Suprapubic skin (tissue), 4 donors: ENCODE results near the gene CABLES2. TPM values are rescaled to one million over a fixed set of nuclear protein-coding genes. Genes with fewer than 3 reads are reported as not detected.

Source experiments
- DNase-seq, 2 donors: peaks; one replicate each; pipeline ENCODE4 v3.0.0-alpha.2; 2019; ENCODE audit warnings: low spot score in 2 of 2
- H3K27ac ChIP-seq: fragments of 200-600 bp; sonication (generic); one replicate; pipeline ENCODE4 v1.5.1; 2019
- H3K27me3 ChIP-seq: fragments of 200-600 bp; sonication (generic); one replicate; pipeline ENCODE4 v1.5.1; 2019
- H3K36me3 ChIP-seq: fragments of 200-600 bp; sonication (generic); one replicate; pipeline ENCODE4 v1.5.1; 2019
- H3K4me1 ChIP-seq: fragments of 200-600 bp; sonication (generic); one replicate; pipeline ENCODE4 v1.5.1; 2019
- H3K4me3 ChIP-seq: fragments of 200-600 bp; sonication (generic); one replicate; pipeline ENCODE4 v1.5.1; 2019; ENCODE audit warnings: mild to moderate bottlenecking
- H3K9me3 ChIP-seq: fragments of 200-600 bp; sonication (generic); one replicate; pipeline ENCODE4 v1.5.1; 2019
- EP300 ChIP-seq: sonication (generic); formaldehyde crosslinking; IDR thresholded peaks from one replicate; pipeline ENCODE4 v1.6.1; 2017; ENCODE audit warnings: antibody characterized with exemption
- POLR2A ChIP-seq, 2 donors: fragments of 450-650 bp; IDR thresholded peaks; one replicate each; pipeline ENCODE4 v1.6.1; 2017; ENCODE audit warnings: antibody characterized with exemption in 2 of 2, mild to moderate bottlenecking in 2 of 2, moderate library complexity in 2 of 2
- POLR2AphosphoS5 ChIP-seq, 3 donors: sonication (generic); formaldehyde crosslinking; IDR thresholded peaks; one replicate each; pipeline ENCODE4 v1.6.1; 2017; ENCODE audit warnings: antibody characterized with exemption in 3 of 3
- WGBS: methylation state at CpG from one replicate; pipeline ENCODE4 v1.1.5; 2018; 5-methylcytosine and 5-hydroxymethylcytosine counted together
- total RNA-seq, 4 donors: library from RNA; depleted of rRNA; stranded (reverse); fragments of >200 nt; gene quantifications; one replicate each; pipeline ENCODE4 v1.1.0, GENCODE V29; 2016
- TF ChIP-seq, protein P1 (sequence below), 2 donors: fragments of 200-600 bp in 1 of 2; fragments of 450-650 bp in 1 of 2; sonication (generic) in 1 of 2; IDR thresholded peaks; one replicate each; pipeline ENCODE4 v1.5.1; 2016 to 2019; ENCODE audit warnings: antibody characterized with exemption in 2 of 2, mild to moderate bottlenecking in 1 of 2, moderate library complexity in 1 of 2

CABLES2 gene
- total RNA-seq, 4 donors from 2014 or later = 3.8 to 7.2 (median 4.5) TPM

DNA sequence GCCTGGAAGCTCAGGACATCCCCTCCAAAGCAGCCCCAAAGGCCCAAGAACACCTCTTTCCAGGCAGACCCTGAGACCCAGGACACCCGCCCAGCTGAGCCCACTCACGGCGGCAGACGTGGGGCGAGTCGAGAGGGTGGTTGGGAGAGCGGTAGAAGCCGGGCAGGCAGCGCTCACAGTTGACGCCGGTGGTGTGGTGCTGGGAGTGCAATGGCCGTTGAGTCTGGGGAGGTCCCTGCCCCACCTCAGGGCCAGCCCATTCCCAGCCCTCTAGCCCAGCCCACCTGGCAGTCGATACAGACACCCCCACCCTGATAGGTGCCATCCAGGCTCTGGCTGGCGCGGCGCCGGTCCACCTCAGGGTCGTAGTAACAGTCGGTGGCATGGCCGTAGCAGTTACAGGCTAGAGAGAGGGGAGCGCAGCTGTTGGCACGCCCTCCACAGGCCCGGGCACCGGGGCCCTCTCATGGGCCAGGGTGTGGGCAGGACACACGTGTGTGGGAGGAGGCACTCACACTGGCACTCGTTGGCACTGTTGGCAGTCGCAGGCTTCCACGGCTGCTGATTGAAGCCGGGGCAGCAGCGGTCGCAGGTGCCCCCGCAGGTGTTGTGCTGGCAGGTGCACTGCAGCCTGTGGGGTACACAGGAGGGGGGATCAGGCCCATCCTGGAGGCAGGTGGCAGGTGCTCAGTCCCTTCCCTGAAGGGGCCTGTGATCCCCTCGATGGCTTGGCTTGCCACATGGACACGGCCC, 60.5 kb downstream of the CABLES2 start:
- Histone ChIP-seq H3K4me3 (no peak overlapping the region), H3K4me1 (peaks cover 19% of the 10 kb centered on the region), H3K36me3 (peaks cover 37% of the 10 kb centered on the region), H3K27ac (no peak overlapping the region), H3K27me3 (no peaks in the 10 kb centered on the region), H3K9me3 (no peaks in the 10 kb centered on the region)
- WGBS = 72% methylated on average over 23 of the region's 34 CpGs
- no peak for TF ChIP-seq EP300
- no peak for DNase-seq

DNA sequence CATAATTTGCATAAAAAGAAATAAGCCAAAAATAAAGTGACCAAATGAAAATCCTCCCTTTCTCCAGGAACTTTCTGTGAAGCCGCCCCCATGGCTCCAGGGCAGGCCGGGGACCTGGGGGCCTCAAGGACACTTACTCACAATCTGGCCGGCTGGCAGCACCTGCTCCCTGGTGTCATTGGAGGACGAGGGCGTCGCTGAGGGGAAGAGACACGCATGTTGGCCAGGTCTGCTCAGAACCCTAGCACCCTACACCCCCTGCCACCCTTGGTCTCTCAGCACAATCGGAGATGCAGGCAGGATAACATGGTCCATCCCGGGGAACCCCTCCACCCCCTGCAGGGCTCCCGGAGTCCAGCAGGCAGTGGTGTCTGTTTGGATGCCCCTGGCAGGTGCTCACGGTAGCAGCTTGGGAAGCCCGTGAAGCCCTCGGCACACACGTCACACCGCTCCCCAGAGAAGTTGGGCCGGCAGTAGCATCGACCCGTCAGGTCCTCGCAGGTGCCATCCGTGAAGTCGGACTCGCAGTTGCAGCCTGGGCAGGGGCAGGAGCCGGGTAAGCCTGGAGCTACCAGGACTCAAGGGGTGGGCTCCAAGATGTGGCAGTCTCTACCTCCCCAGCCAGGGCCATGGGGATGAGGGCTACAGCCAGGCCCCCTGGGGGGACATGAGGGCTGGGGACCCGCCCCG, 61.3 kb downstream of the CABLES2 start:
- TF ChIP-seq POLR2AphosphoS5 (IDR thresholded peaks at IDR 0.05) (no peak), POLR2A (IDR thresholded peaks at IDR 0.05) (no peak), EP300 (no peak)
- TF ChIP-seq, protein P1, sequence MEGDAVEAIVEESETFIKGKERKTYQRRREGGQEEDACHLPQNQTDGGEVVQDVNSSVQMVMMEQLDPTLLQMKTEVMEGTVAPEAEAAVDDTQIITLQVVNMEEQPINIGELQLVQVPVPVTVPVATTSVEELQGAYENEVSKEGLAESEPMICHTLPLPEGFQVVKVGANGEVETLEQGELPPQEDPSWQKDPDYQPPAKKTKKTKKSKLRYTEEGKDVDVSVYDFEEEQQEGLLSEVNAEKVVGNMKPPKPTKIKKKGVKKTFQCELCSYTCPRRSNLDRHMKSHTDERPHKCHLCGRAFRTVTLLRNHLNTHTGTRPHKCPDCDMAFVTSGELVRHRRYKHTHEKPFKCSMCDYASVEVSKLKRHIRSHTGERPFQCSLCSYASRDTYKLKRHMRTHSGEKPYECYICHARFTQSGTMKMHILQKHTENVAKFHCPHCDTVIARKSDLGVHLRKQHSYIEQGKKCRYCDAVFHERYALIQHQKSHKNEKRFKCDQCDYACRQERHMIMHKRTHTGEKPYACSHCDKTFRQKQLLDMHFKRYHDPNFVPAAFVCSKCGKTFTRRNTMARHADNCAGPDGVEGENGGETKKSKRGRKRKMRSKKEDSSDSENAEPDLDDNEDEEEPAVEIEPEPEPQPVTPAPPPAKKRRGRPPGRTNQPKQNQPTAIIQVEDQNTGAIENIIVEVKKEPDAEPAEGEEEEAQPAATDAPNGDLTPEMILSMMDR (IDR thresholded peaks at IDR 0.05) = no peak
- H3K27me3 ChIP-seq = no peaks in the 10 kb centered on the region
- no peak for DNase-seq
- H3K4me1 ChIP-seq = peaks cover 11% of the 10 kb centered on the region
- H3K27ac ChIP-seq = no peak overlapping the region
- H3K4me3 ChIP-seq = no peak overlapping the region
- WGBS = 94% methylated on average over 7 of the region's 25 CpGs
- H3K36me3 ChIP-seq = peaks cover 38% of the 10 kb centered on the region
- H3K9me3 ChIP-seq = no peaks in the 10 kb centered on the region

DNA sequence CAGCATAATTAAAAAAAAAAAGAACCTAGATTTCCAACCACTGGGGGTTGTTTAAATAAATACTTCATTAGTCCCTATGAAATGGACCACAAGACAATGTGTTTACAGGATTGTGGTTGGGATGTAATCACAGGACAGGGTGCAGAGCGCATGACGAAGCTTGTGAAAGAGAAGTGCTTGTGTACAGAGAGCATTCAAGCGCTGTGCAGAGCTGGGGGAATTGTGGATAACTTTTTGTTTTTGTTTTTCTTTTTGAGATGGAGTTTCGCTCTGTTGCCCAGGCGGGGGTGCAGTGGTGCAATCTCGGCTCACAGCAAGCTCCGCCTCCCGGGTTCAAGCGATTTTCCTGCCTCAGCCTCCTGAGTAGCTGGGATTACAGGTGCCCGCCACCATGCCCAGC, 62.3 kb downstream of the CABLES2 start:
- DNase-seq = no peak

DNA sequence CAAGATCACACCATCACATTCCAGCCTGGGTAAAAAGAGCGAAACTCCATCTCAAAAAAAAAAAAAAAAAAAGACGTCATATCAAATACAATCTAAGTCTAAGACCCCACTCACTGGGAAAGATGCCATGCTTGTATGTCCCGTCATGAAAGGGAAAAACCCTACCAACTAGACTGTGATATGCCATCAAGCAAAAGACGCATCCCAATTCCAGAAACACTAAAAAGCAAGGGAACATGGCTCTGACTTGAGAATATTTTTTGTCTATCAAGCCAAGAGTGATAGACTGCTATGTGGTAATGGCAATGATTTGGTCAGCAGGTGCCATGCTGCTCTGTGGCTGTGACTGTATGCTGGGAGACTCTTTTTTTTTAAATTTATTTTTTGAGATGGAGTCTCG, 63.0 kb downstream of the CABLES2 start:
- Histone ChIP-seq H3K4me1 (no peaks in the 10 kb centered on the region), H3K9me3 (no peaks in the 10 kb centered on the region), H3K27ac (no peak overlapping the region), H3K27me3 (no peaks in the 10 kb centered on the region), H3K4me3 (no peak overlapping the region), H3K36me3 (peaks cover 52% of the 10 kb centered on the region)
- TF ChIP-seq EP300 (no peak), POLR2A (IDR thresholded peaks at IDR 0.05) (no peak), POLR2AphosphoS5 (IDR thresholded peaks at IDR 0.05) (no peak)
- TF ChIP-seq, protein P1 (IDR thresholded peaks at IDR 0.05) = no peak
- DNase-seq = no peak
- WGBS = 90% methylated on average over 5 of the region's 5 CpGs

More for the DNA sequence above, 62.3 kb downstream of the CABLES2 start:
- Histone ChIP-seq H3K36me3 (peaks cover 47% of the 10 kb centered on the region), H3K4me3 (no peak overlapping the region), H3K27ac (no peak overlapping the region), H3K9me3 (no peaks in the 10 kb centered on the region), H3K4me1 (peaks cover under 1% of the 10 kb centered on the region), H3K27me3 (no peaks in the 10 kb centered on the region)
- 87% methylated on average over 10 of the region's 10 CpGs for WGBS
- no peak for TF ChIP-seq POLR2A (IDR thresholded peaks at IDR 0.05)
- TF ChIP-seq, protein P1 (IDR thresholded peaks at IDR 0.05) = no peak
- no peak for TF ChIP-seq EP300
- TF ChIP-seq POLR2AphosphoS5 (IDR thresholded peaks at IDR 0.05) = no peak

DNA sequence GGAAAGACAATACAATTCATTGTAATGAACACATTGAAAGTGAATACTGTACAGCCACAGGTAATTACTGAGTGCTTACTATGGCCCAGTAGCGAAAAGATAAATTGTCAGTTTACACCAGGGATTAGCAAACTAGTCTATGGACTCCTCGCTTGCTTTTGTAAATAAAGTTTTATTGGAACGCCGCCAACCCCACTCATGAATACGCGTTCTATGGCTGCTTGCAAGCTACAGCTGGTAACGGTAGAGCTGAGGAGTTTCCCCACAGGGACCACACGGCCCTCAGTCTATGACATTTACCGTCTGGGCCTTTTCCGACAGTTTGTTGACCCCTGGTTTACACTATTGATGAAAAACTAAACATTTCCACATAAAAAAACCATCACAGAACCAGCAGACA, 64.2 kb downstream of the CABLES2 start:
- Histone ChIP-seq H3K4me1 (no peaks in the 10 kb centered on the region), H3K9me3 (no peaks in the 10 kb centered on the region), H3K36me3 (peaks cover 61% of the 10 kb centered on the region), H3K27me3 (no peaks in the 10 kb centered on the region), H3K4me3 (no peak overlapping the region), H3K27ac (no peak overlapping the region)
- DNase-seq = no peak
- WGBS = 62% methylated on average over 10 of the region's 10 CpGs
- TF ChIP-seq POLR2AphosphoS5 (IDR thresholded peaks at IDR 0.05) = no peak
- TF ChIP-seq, protein P1 (IDR thresholded peaks at IDR 0.05) = no peak
- TF ChIP-seq POLR2A (IDR thresholded peaks at IDR 0.05) = no peak
- no peak for TF ChIP-seq EP300
